PFSK-1 (cell line): Measurements from ENCODE around the gene KHDC4.

Source experiments
- POLR2AphosphoS5 ChIP-seq: IDR thresholded peaks from 2 replicates; pipeline ENCODE4 v1.6.1; 2012; ENCODE audit warnings: low read depth, mild to moderate bottlenecking, control low read depth, low read length, moderate library complexity
- REST ChIP-seq, 2 experiments: IDR thresholded peaks; 2 replicates each; pipeline versions ENCODE4 v1.6.1 to v1.8.0; 2011 to 2012; ENCODE audit warnings: low read depth in 2 of 2, low read length in 2 of 2, control low read depth in 1 of 2, inconsistent platforms in 1 of 2, mild to moderate bottlenecking in 1 of 2, moderate library complexity in 1 of 2; ENCODE audit not compliant: insufficient read depth in 1 of 2
- TAF1 ChIP-seq: IDR thresholded peaks from 2 replicates; pipeline ENCODE4 v1.6.1; 2012; ENCODE audit warnings: low read length, control low read depth, borderline replicate concordance; ENCODE audit not compliant: insufficient read depth

GRCh38 chr1:155909894-155910293 lies 24.3 kb downstream of the KHDC4 start:
- no peak for TF ChIP-seq TAF1
- no peak for TF ChIP-seq REST (IDR thresholded peaks at IDR 0.05; ENCODE audit: insufficient read depth in 1 of 2, low read depth in 2 of 2, low read length in 2 of 2)
- TF ChIP-seq POLR2AphosphoS5, result no peak
